ENCODE measurements around the gene PNPLA3. TPM values are rescaled to one million over a fixed set of nuclear protein-coding genes. Genes with fewer than 3 reads are reported as not detected.

Gene PNPLA3
- total RNA-seq, 2 donors from 2014 or later, result 0.39 to 0.58 TPM

- DNase-seq (ENCODE audit: low spot score in 2 of 2) (no peak), ATAC-seq (no peak)
- H3K36me3 Mint-ChIP-seq, result no peaks in the 10 kb centered on the region
- H3K9me3 Mint-ChIP-seq, result no peaks in the 10 kb centered on the region
- H3K27ac Mint-ChIP-seq, result peak overlapping the region in 1 of 2 donors; percentile 19
Observed at GRCh38 chr22:43944670-43945430, 21.2 kb downstream of the PNPLA3 start.

DNA sequence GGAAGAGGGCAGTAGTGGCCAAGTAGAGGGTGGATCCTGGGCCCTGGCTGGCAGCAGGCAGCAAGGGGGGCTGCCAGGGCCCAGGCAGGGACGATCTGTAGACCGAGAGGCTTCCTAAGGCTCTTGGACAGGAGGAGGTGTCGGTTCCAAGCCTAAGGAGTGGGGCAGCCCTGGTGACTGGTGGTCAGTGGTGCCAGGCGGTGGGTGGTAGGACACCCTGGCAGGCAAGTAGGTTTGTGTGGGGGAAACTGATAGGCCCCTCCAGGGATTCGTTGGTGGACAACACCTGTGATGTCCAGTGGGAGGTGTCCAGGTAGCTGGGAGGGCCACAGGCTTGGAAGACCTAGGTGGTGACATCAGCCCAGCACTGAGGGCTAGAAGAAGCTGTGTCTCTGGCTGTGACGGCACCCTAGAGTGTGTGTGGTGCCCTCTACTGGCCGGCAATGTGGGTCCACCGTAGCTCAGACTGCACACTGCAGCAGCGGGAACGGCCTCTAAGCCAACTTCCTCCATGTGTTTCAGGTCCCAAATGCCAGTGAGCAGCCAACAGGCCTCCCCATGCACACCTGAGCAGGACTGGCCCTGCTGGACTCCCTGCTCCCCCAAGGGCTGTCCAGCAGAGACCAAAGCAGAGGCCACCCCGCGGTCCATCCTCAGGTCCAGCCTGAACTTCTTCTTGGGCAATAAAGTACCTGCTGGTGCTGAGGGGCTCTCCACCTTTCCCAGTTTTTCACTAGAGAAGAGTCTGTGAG, 22.2 kb downstream of the PNPLA3 start:
- ATAC-seq (peak; percentile 98), DNase-seq (ENCODE audit: low spot score in 2 of 2) (peak; percentile 64 to 80)
- Mint-ChIP-seq H3K36me3 (no peaks in the 10 kb centered on the region), H3K9me3 (no peaks in the 10 kb centered on the region), H3K27ac (no peak overlapping the region)

DNA sequence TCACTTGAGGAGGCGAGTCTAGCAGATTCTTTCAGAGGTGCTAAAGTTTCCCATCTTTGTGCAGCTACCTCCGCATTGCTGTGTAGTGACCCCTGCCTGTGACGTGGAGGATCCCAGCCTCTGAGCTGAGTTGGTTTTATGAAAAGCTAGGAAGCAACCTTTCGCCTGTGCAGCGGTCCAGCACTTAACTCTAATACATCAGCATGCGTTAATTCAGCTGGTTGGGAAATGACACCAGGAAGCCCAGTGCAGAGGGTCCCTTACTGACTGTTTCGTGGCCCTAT, 22.7 kb downstream of the PNPLA3 start:
- no peaks in the 10 kb centered on the region for H3K36me3 Mint-ChIP-seq
- no peaks in the 10 kb centered on the region for H3K9me3 Mint-ChIP-seq
- peak; percentile 17 to 26 for ATAC-seq

DNA sequence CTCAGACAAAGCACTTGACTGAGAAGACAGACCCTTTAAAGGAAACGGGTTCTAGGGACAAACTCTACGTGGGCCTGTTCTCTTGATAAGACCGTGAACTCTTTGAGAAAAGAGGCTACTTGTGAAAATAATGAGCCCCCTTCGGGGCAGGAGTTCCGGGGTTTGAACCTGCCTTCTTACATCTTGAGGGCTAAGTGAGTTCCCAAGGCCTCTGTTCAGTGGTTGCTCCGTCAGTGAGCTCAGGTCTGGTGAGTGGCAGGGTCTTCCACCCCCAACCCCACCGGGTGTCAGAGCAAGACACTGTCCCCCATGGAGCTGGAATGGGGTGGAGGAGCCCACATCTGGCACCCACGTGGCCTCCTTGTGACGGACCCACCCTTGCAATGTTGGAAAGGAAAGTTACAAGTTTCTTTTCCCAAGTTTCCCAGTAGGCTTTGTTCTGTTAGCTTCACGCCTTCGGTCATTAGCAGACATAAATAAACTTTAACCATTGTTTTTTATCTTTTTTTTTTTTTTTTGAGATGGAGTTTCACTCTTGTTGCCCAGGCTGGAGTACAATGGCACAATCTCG, 25.3 kb downstream of the PNPLA3 start:
- no peaks in the 10 kb centered on the region for H3K9me3 Mint-ChIP-seq
- no peak overlapping the region for H3K27ac Mint-ChIP-seq
- ATAC-seq (no peak), DNase-seq (ENCODE audit: low spot score in 2 of 2) (no peak)
- H3K36me3 Mint-ChIP-seq, result no peaks in the 10 kb centered on the region

More for the DNA sequence above, 22.7 kb downstream of the PNPLA3 start:
- H3K27ac Mint-ChIP-seq, result no peak overlapping the region
- no peak for DNase-seq (ENCODE audit: low spot score in 2 of 2)

GRCh38 chr22:43951391-43951790, 27.8 kb downstream of the PNPLA3 start:
- ATAC-seq, result no peak
- peaks cover 14 to 16% of the 10 kb centered on the region in 2 donors for H3K36me3 Mint-ChIP-seq
- no peak overlapping the region for H3K27ac Mint-ChIP-seq
- DNase-seq (ENCODE audit: low spot score in 2 of 2), result no peak
- H3K9me3 Mint-ChIP-seq, result no peaks in the 10 kb centered on the region

- no peaks in the 10 kb centered on the region for H3K9me3 Mint-ChIP-seq
- H3K36me3 Mint-ChIP-seq, result peaks cover 16% of the 10 kb centered on the region in 2 donors
- ATAC-seq, result no peak
- no peak for DNase-seq (ENCODE audit: low spot score in 2 of 2)
- H3K27ac Mint-ChIP-seq, result no peak overlapping the region
Observed at GRCh38 chr22:43951966-43952365, 28.4 kb downstream of the PNPLA3 start.

GRCh38 chr22:43953988-43954785, 30.6 kb downstream of the PNPLA3 start:
- no peaks in the 10 kb centered on the region for H3K9me3 Mint-ChIP-seq
- peak overlapping the region; percentile 83 to 95 for H3K27ac Mint-ChIP-seq
- peaks cover 16% of the 10 kb centered on the region in 2 donors for H3K36me3 Mint-ChIP-seq
- ATAC-seq (no peak), DNase-seq (ENCODE audit: low spot score in 2 of 2) (no peak)

- peak; percentile 97 to 99 for ATAC-seq
- DNase-seq (ENCODE audit: low spot score in 2 of 2), result peak; percentile 90 to 91
- no peaks in the 10 kb centered on the region for H3K9me3 Mint-ChIP-seq
Observed at GRCh38 chr22:43955040-43955882, 31.7 kb downstream of the PNPLA3 start, which contains the start of gene SAMM50. Gene SAMM50, plus strand, starts transcription at chr22:43955442. Its CDS starts 136 bp downstream, at chr22:43955578.

DNA sequence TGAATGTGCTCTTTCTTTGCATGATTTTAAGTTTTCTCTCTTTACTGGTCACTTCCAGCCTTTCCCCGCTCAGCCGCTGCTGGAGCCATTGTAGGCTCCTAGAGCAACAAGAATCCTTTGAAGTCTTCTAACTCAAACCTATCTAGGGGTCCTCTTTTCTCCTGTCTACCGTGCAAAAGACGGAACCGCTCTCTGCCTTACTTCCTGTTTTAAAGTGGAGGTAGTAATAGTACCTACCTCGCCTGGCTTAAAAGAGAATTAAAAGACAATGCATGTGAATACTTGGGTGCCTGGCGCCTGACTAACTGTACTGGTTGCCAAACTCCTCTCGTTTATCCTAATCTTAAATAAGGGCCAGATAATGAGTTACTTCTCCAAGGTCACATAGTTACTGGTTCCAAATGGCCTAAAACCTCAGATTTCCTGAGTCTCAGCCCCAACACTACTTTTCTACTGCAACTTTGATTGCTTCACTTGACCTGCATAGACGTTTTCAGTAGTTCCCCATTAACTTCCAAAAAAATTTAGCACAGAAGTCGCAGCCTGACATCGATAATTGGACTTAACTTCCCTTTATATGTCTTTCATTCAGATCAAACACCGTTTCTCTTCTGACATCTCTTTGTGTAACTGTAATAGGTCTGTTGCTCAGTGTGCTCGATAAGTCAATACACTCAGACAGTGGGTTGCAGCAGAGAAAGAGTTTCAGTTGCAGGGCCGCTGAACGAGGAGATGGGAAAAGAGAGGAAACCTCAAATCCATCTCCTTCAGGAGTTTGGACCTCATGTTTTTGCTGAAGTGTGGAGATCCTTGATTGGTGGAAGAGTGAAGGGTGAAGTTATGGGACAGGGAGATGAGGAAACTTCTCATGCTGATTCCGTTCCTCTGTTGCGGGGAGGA, 32.5 kb downstream of the PNPLA3 start:
- Mint-ChIP-seq H3K27ac (peak overlapping the region; percentile 95 to 96), H3K36me3 (peaks cover 16% of the 10 kb centered on the region in 2 donors), H3K9me3 (no peaks in the 10 kb centered on the region)
- no peak for ATAC-seq
- no peak for DNase-seq (ENCODE audit: low spot score in 2 of 2)

More at GRCh38 chr22:43955040-43955882, 31.7 kb downstream of the PNPLA3 start, which contains the start of gene SAMM50:
- H3K27ac Mint-ChIP-seq, result peak within 1 kb of the TSS; percentile 95 to 96
- peaks cover 16% of the 10 kb centered on the region in 2 donors for H3K36me3 Mint-ChIP-seq

DNA sequence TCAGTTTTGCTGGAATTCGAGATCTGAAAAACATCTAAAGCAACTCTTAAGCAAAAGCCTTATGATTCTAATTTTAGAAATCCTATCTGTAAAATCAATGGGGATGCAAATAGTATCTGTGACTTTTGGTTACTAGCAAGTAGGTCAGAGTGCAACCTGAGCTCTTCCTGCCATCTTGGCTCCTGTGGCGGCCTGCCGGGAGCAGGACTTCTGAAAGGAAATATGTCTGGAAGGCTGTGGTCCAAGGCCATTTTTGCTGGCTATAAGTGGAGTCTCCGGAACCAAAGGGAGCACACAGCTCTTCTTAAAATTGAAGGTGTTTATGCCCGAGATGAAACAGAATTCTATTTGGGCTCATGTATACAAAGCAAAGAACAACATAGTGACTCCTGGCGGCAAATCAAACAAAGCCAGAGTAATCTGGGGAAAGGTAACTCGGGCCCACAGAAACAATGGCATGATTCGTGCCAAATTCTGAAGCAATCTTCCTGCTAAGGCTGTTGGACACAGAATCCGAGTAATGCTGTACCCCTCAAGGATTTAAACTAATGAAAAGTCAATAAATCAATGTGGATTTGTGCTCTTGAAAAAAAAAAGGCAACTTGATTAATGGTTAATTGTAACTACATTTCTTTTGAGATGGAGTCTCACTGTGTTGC, 33.3 kb downstream of the PNPLA3 start:
- no peak for DNase-seq (ENCODE audit: low spot score in 2 of 2)
- Mint-ChIP-seq H3K27ac (peak overlapping the region in 1 of 2 donors; percentile 95), H3K36me3 (peaks cover 16% of the 10 kb centered on the region in 2 donors), H3K9me3 (no peaks in the 10 kb centered on the region)
- ATAC-seq, result no peak

- no peak for DNase-seq (ENCODE audit: low spot score in 2 of 2)
- Mint-ChIP-seq H3K9me3 (no peaks in the 10 kb centered on the region), H3K36me3 (peaks cover 16% of the 10 kb centered on the region in 2 donors), H3K27ac (no peak overlapping the region)
- ATAC-seq, result no peak
Observed at GRCh38 chr22:43957871-43958270, 34.3 kb downstream of the PNPLA3 start.

GRCh38 chr22:43964314-43964857, 40.8 kb downstream of the PNPLA3 start:
- Mint-ChIP-seq H3K9me3 (no peaks in the 10 kb centered on the region), H3K36me3 (peaks cover 0 to 19% of the 10 kb centered on the region in 2 donors), H3K27ac (peak overlapping the region in 1 of 2 donors; percentile 95)
- no peak for ATAC-seq
- no peak for DNase-seq (ENCODE audit: low spot score in 2 of 2)

GRCh38 chr22:43967069-43967468, 43.5 kb downstream of the PNPLA3 start:
- no peak for ATAC-seq
- Mint-ChIP-seq H3K36me3 (peaks cover 0 to 19% of the 10 kb centered on the region in 2 donors), H3K9me3 (no peaks in the 10 kb centered on the region), H3K27ac (peak overlapping the region in 1 of 2 donors; percentile 53)
- DNase-seq (ENCODE audit: low spot score in 2 of 2), result no peak

DNA sequence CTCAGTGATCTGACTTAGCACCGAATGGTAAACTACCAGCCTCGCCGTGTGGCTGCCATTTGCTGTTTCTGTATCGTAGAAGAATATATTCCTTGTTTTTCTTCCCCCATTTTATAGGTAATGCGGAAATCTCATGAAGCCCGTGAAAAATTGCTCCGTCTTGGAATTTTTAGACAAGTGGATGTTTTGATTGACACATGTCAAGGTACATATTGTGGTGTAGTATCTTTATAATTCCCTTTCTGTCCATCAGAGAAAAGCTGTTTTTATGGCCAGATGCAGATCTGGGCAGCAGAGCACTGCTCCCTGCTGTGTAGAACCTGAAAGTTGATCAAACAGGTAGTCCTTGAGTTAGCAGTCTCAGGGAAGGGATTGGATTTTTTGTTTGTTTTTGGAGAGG, 45.0 kb downstream of the PNPLA3 start:
- ATAC-seq, result no peak
- Mint-ChIP-seq H3K27ac (no peak overlapping the region), H3K36me3 (peaks cover 0 to 19% of the 10 kb centered on the region in 2 donors), H3K9me3 (no peaks in the 10 kb centered on the region)
- DNase-seq (ENCODE audit: low spot score in 2 of 2), result no peak
